Right hindlimb (tissue), 1 donor: ENCODE results near the gene CDC20.

Experiments used
- DNase-seq: peaks from one replicate; pipeline ENCODE4 v3.0.0-alpha.2; 2018

Gene CDC20

GRCh38 chr1:43329995-43330751, 28.6 kb upstream of the CDC20 start:
- peak; percentile 45 for DNase-seq

DNA sequence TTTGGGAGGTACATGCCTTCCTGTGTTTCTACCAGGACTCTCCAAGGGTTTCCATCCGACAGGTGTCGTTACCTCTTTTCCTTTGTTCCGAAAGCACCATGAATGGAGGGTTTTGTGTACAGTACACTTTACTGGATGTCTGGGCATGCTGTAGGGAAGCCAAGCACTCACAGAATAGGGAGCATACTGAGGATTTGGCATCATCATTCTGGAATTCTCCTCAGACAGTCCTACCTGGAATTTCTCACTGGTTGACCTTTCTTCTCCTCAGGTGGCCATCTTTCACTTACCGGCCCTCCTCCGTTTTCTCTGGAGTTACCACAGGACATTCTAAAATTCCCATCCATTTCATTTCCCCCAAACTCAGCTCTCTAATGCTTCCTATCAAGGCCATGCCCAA, 27.1 kb upstream of the CDC20 start:
- no peak for DNase-seq

DNA sequence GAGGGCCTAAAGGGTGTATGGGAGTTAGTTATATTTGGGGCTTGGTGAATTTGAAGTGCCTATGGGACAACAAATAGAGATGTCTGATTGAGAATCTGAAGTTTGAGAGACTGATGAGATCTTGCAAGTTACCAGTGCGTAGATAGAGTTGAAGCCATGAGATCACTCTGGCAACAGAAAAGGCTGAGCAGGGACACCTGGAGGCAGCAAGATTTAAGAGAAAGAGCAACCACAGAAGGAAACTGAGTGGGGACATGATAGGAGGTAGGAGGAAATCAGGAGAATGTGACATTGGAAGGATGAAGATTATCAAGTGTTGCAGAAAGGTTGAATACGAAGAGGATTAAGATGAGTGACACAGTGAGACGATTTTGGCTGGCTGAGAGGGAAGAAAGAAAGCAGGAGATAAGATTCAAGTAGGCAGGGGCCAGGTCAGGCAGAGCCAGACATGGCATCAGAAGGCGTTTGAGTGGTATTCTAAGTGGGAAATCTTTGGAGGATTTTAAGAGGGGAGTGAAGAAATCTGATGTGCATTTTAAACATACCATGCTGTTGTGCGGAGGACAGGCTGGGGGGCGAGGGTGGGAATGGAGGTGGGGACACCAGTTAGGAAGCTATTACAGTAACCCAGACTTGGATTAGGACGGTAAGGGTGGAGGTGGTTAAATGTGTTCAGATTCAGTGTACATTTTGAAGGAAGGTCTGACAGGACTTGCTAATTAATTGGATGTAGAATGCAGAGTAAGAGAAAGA, 24.2 kb upstream of the CDC20 start:
- no peak for DNase-seq

DNA sequence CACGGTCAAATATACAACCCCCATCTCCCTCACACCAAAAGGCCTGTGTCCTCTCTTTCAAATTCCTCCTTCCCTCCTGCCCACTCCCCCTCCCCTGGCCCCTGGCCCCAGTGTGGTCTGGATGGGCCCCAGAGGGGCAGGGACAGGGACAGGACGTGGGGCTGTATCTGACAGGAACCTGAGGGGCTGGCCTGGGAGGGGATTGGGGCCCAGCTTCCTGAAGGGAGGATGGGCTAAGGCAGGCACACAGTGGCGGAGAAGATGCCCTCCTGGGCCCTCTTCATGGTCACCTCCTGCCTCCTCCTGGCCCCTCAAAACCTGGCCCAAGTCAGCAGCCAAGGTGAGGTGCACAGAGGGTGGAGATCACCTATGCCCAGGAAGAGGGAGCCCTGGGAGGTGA, 21.2 kb upstream of the CDC20 start, which contains the start of gene MPL:
MPL (plus strand) TSS at position 231 of the 400 bp plus-strand sequence; CDS start at position 262, 31 bp downstream.
- DNase-seq = no peak

- no peak for DNase-seq
These were observed 20.8 kb upstream of the CDC20 start for GRCh38 chr1:43338001-43338400.

- no peak for DNase-seq
These were observed 19.1 kb upstream of the CDC20 start for GRCh38 chr1:43339584-43340232.

DNA sequence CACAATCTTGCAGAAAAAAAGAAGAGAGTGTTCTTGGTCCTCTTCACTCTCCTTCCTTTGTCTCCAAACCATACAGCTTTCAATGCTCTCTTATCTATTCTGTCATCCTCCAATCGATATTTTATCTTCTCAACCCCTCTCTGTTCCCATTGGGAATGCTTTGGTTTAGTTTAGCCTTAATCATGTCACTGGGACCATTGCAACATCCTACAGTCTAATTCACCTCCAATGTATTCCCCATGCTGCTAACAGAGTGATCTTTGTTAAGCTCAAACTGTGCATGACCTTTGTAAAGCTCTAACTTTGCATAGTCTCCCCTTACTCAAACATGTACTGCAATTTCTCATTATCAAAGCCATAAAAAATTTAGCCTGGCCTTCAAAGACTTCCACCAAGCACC, 18.2 kb upstream of the CDC20 start:
- DNase-seq = no peak

DNA sequence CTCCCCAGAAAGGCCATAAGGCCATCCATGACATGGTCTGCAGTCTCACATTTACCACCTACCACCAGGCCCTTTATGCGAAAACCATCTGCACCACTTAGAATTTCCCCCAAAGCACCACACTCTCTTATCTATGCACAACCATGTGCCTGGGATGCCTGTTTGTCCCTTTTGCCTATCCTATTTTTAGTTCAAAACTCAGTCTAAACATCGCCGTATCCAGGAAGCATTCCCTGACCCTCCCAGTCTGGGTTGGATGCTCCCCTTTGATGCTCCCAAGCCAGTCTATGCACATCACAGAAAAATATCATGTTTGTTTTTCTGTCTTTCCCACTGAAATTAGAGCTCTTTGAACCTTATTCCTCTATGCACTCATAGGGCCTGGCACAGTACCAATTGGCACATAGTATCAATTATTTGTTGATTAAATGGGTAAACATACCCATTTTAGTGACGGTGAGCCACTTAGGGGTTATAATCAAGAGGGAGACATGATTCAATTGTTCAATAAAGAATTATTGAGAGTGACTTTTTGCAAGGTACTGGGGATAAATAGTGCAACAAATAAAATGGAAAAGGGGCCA, 14.4 kb upstream of the CDC20 start:
- DNase-seq = no peak

DNA sequence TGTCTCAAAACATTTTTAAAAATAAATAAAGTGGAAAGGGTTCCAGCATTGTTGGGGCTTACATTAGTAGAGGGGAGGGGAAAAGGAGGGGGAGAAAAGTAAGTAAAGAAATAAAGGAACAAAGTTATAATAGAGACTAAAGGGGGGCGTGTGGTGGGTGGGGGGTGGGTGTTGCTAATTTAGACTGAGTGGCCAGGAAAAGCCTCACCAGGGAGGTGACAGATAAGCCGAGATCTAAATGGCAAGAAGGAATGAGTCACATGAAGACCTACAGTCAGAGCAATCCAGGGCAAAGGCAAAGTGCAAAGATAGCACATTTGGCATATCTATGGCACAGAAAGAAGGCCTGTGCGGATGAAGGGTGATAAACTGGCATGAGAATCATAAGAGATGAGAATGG, 13.7 kb upstream of the CDC20 start:
- DNase-seq = no peak

- DNase-seq = no peak
These were observed 12.1 kb upstream of the CDC20 start for GRCh38 chr1:43346636-43347035.

DNA sequence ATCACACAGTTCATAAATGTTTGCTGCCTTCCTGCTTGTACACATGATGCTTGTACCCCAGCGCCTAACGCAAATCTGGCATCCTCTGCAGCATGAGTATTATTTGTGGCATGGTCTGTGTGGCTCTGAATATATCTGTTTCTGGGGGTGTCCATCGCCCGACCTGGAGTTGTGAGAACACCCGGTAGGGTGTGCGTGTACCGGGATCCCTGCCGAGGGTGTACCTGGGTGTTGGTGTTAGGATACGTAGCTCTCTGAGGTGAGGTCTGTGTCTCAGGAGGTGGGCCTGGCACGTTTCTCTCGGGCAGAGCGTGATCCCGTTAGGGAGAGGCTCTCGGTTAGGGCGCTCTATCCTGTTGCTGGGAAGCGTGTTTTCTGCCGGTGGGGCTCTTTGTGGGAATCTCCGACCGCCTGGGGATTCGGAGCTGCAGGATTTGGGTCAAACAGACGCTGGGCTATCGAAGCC, 10.4 kb upstream of the CDC20 start:
- no peak for DNase-seq

DNA sequence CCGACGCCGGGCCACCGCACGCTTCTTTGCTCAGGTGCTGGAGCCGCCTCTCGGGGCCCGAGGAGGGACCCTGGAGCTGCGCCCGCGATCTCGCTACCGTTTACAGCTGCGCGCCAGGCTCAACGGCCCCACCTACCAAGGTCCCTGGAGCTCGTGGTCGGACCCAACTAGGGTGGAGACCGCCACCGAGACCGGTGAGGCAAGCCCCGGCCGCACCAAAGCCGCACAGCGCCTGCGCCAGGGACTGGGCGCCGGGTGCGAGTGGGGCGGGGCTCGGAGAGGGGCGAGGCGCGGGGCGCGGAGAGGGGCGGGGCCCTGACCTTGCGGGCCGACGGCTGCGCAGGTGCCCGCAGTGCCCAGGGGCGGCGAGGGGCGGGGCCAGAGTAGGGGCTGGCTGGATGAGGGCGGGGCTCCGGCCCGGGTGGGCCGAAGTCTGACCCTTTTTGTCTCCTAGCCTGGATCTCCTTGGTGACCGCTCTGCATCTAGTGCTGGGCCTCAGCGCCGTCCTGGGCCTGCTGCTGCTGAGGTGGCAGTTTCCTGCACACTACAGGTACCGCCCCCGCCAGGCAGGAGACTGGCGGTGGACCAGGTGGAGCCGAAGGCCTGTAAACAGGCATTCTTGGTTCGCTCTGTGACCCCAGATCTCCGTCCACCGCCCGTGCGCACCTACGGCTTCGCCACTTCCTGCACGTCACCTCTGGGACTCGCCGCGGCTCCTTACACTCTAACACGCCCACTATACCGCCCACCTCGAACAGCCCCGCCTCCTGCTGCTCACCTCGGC, 9.8 kb upstream of the CDC20 start:
- peak; percentile 79 for DNase-seq

DNA sequence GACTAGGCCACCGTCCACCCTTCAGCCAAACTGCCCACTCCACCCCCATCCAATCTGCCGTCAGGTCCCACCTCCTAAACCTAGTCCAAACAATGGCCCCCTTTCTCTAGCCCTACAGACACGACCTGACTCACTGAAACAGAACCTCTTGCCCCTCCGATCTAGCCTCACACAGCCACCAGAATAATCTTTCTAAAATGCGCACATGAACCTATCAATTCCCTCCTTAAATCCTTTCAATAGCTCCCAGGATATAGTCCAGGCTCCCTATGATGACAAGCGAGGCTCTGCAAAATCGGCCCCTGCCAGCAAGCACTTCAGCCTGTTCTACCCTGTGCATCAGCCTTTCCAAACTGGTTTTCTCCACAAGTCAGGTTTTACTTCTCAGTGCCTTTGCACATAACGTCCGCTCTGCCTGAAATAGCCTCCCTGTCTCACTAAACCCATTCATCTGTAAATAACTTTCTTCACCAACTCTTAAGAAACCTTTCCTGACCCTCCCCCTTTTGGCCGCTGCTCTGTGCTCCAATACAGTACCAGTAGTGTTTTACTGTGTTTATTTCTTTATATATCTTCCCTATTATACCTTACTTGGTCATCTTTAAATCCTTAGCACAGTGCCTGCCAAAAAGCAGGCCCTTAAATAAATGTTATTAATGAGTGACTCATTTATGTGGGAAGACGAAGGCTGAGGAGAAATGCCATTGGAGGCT, 9.0 kb upstream of the CDC20 start:
- DNase-seq = no peak

GRCh38 chr1:43350976-43351375, 7.8 kb upstream of the CDC20 start:
- DNase-seq = no peak

GRCh38 chr1:43351421-43352350, 7.1 kb upstream of the CDC20 start:
- DNase-seq = no peak

DNA sequence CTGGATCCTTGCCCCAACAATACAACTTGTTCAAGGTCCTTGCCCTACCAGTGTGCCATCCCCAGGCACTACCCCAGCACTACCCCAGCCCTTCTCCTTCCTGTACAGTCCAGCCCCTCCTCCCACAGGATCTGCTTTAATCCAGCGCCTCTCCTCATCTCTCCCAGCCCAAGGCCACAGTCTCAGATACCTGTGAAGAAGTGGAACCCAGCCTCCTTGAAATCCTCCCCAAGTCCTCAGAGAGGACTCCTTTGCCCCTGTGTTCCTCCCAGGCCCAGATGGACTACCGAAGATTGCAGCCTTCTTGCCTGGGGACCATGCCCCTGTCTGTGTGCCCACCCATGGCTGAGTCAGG, 6.5 kb upstream of the CDC20 start:
- no peak for DNase-seq

DNA sequence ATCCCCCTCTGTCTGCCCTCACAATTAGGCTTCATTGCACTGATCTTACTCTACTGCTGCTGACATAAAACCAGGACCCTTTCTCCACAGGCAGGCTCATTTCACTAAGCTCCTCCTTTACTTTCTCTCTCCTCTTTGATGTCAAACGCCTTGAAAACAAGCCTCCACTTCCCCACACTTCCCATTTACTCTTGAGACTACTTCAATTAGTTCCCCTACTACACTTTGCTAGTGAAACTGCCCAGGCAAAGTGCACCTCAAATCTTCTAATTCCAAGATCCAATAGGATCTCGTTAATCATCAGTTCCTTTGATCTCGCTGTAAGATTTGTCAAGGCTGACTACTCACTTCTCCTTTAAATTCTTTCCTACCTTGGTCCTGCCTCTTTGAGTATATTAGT, 5.9 kb upstream of the CDC20 start:
- no peak for DNase-seq

- no peak for DNase-seq
These were observed 4.3 kb upstream of the CDC20 start for GRCh38 chr1:43354471-43354870.

DNA sequence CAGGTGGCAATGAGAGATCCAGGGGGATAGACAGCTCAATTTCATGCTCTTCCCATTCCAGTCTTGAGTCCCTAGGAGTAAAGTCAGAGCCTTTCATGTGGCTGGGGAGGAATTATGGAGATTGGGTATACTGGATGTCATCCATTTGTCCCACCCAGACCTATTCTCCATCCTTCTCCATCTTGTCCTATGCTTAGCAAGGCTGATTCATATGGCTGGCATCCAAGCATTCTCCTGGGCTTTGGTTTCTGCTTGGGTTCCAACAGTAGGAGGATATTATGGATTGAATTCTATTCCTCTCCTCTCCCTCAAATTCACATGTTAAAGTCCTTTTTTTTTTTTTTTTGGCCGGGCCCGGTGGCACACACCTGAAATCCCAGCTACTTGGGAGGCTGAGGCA, 3.8 kb upstream of the CDC20 start:
- DNase-seq = no peak

GRCh38 chr1:43357251-43357650, 1.5 kb upstream of the CDC20 start:
- DNase-seq = no peak
